Right lobe of liver (tissue), 6 donors: ENCODE measurements around the gene SHF. TPM values are rescaled to one million over a fixed set of nuclear protein-coding genes. Genes with fewer than 3 reads are reported as not detected.
A peak's percentile ranks its signal among the peaks of the same experiment; 100 is the strongest.

Experiments
- ATAC-seq, 4 donors: fragments of 200-7000 bp; cut with Tn5 transposase; one replicate each; pipeline ENCODE4 v1.9.1; 2020; ENCODE audit warnings: mild to moderate bottlenecking in 4 of 4, moderate library complexity in 4 of 4
- DNase-seq, 3 donors: peaks; one replicate each; pipeline ENCODE4 v3.0.0-alpha.2; 2020
- H3K27ac ChIP-seq, 3 donors: fragments of 200-600 bp; one replicate each; pipeline ENCODE4 v1.8.0; 2022
- H3K27me3 ChIP-seq, 2 donors: fragments of 200-600 bp; one replicate each; pipeline ENCODE4 v1.8.0; 2022
- H3K36me3 ChIP-seq, 4 donors: fragments of 200-600 bp; sonication (generic) in 1 of 4; one replicate each; pipeline versions ENCODE4 v1.5.1 to v1.8.0; 2017 to 2022; ENCODE audit warnings: control low read depth in 1 of 4
- H3K4me1 ChIP-seq, 4 donors: fragments of 200-600 bp; sonication (generic) in 1 of 4; one replicate each; pipeline versions ENCODE4 v1.5.1 to v1.8.0; 2017 to 2022; ENCODE audit warnings: control low read depth in 1 of 4
- H3K4me3 ChIP-seq, 3 donors: fragments of 200-600 bp; one replicate each; pipeline ENCODE4 v1.8.0; 2022
- H3K9me3 ChIP-seq, 4 donors: fragments of 200-600 bp; sonication (generic) in 1 of 4; one replicate each; pipeline versions ENCODE4 v1.5.1 to v1.8.0; 2017 to 2022; ENCODE audit warnings: control low read depth in 1 of 4
- POLR2A ChIP-seq: fragments of 450-650 bp; IDR thresholded peaks from one replicate; pipeline ENCODE4 v1.6.1; 2017; ENCODE audit warnings: antibody characterized with exemption, mild to moderate bottlenecking
- WGBS: methylation state at CpG from one replicate; pipeline ENCODE4 v1.1.6; 2018; ENCODE audit warnings: low coverage, low lambda C conversion rate; ENCODE audit not compliant: insufficient coverage; ENCODE audit errors: missing lambda C conversion rate; 5-methylcytosine and 5-hydroxymethylcytosine counted together
- intact Hi-C, 2 donors: fragments of 100-400 bp; cut with DNase I; formaldehyde crosslinking; loops; one replicate each; pipeline versions ENCODE4 v1.11.2 to v1.14.1; 2022
- total RNA-seq, 6 experiments: library from RNA; depleted of rRNA in 2 of 6; stranded (reverse); fragments of >200 nt in 2 of 6; fragmentation: NEBNext Ultra II Directional in 3 of 6; extraction: Animal tissue kit (Norgen Biotek cat#: 25700) in 3 of 6; gene quantifications; one replicate each; pipeline versions ENCODE4 v1.1.0 to v1.2.4, GENCODE V29; 2016 to 2023
- TF ChIP-seq, protein P1 (sequence below), 4 donors: fragments of 200-600 bp in 3 of 4; fragments of 450-650 bp in 1 of 4; IDR thresholded peaks; one replicate each; pipeline versions ENCODE4 v1.5.1 to v1.8.0; 2016 to 2022; ENCODE audit warnings: antibody characterized with exemption in 4 of 4, mild to moderate bottlenecking in 2 of 4
- donor health status: DM: no; HTN: yes; CAD: no.
- donor health status: DM: no; HTN: no; CAD: no.
- donor health status: DM: no; HTN: no; CAD: no.
- donor health status: DM: no; HTN: yes; CAD: no.
- donor health status: DM: no; HTN: yes; CAD: no.

Gene SHF
- total RNA-seq, 6 experiments from 2014 or later, result 12.7 to 23.5 (median 15.1) TPM

DNA sequence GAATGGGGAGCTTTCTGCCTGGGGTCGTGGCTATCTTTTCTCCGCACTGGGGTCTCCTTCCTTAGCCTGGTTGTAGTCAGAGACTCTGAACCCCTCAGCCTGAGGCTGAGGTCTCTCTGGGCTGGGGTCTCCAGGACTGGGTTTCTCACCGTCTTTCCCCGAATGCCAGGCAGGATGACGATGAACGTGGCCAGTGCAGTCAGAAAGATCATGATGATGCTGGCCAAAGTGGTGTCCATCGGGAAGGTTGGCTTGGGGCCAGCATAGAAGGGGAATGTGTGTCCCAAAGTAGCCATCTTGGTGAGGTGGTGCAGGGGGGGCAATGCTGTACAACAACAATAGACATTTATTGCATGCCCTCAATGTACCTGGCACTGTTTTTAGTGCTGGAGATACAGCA is 65.0 kb downstream of the SHF start:
- 63% methylated on average over 4 of the region's 7 CpGs for WGBS
- no peak for ATAC-seq
- H3K27me3 ChIP-seq, result no peaks in the 10 kb centered on the region
- intact Hi-C loops, result no loop called here
- no peak overlapping the region for H3K4me3 ChIP-seq
- peak in 1 of 3 donors; percentile 42 for DNase-seq
- TF ChIP-seq, protein P1, sequence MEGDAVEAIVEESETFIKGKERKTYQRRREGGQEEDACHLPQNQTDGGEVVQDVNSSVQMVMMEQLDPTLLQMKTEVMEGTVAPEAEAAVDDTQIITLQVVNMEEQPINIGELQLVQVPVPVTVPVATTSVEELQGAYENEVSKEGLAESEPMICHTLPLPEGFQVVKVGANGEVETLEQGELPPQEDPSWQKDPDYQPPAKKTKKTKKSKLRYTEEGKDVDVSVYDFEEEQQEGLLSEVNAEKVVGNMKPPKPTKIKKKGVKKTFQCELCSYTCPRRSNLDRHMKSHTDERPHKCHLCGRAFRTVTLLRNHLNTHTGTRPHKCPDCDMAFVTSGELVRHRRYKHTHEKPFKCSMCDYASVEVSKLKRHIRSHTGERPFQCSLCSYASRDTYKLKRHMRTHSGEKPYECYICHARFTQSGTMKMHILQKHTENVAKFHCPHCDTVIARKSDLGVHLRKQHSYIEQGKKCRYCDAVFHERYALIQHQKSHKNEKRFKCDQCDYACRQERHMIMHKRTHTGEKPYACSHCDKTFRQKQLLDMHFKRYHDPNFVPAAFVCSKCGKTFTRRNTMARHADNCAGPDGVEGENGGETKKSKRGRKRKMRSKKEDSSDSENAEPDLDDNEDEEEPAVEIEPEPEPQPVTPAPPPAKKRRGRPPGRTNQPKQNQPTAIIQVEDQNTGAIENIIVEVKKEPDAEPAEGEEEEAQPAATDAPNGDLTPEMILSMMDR (IDR thresholded peaks at IDR 0.05), result no peak
- TF ChIP-seq POLR2A, result no peak
- no peak overlapping the region for H3K27ac ChIP-seq
- no peaks in the 10 kb centered on the region for H3K36me3 ChIP-seq
- H3K9me3 ChIP-seq, result no peaks in the 10 kb centered on the region
- peaks cover 0 to 3% (median 0%) of the 10 kb centered on the region in 4 donors for H3K4me1 ChIP-seq

GRCh38 chr15:45121706-45122417 is 65.9 kb downstream of the SHF start:
- TF ChIP-seq, protein P1 (IDR thresholded peaks at IDR 0.05), result no peak
- no peak for TF ChIP-seq POLR2A
- no peak for DNase-seq
- intact Hi-C loops, result no loop called here

DNA sequence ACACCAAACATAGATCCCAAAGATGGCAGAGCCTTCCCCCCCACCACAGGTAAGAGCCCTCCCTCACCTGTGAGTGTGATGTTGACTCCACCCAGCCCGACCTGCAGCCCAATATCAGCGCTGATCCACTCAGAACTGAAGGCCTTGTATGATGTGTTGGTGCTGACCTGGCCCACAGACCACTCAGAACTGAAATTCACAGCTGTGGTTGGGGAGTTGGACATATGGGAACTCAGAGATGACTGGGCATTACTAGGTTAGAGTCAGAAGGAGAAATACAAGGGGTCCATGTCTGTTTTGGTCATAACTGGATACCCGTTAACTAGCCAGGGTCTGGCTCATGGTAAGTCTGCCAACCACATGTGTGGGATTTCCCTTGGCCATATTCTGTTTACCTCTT is 66.7 kb downstream of the SHF start:
- Histone ChIP-seq H3K9me3 (no peaks in the 10 kb centered on the region), H3K27me3 (peaks cover 4 to 6% of the 10 kb centered on the region in 2 donors), H3K4me1 (peaks cover 0 to 5% (median 2%) of the 10 kb centered on the region in 4 donors), H3K4me3 (no peak overlapping the region), H3K36me3 (no peaks in the 10 kb centered on the region), H3K27ac (no peak overlapping the region)
- intact Hi-C loops, result no loop called here
- no peak for ATAC-seq
- no peak for TF ChIP-seq POLR2A
- TF ChIP-seq, protein P1 (IDR thresholded peaks at IDR 0.05), result no peak
- WGBS, result 100% methylated on average over 1 of the region's 3 CpGs
- no peak for DNase-seq

More at GRCh38 chr15:45121706-45122417, 65.9 kb downstream of the SHF start:
- H3K9me3 ChIP-seq, result no peaks in the 10 kb centered on the region
- ATAC-seq, result peak in 1 of 4 donors; percentile 7
- no peak overlapping the region for H3K27ac ChIP-seq
- no peaks in the 10 kb centered on the region for H3K36me3 ChIP-seq
- 54% methylated on average over 8 of the region's 9 CpGs for WGBS
- no peak overlapping the region for H3K4me3 ChIP-seq
- peaks cover 3 to 4% of the 10 kb centered on the region in 2 donors for H3K27me3 ChIP-seq
- peaks cover 0 to 5% (median 1%) of the 10 kb centered on the region in 4 donors for H3K4me1 ChIP-seq

DNA sequence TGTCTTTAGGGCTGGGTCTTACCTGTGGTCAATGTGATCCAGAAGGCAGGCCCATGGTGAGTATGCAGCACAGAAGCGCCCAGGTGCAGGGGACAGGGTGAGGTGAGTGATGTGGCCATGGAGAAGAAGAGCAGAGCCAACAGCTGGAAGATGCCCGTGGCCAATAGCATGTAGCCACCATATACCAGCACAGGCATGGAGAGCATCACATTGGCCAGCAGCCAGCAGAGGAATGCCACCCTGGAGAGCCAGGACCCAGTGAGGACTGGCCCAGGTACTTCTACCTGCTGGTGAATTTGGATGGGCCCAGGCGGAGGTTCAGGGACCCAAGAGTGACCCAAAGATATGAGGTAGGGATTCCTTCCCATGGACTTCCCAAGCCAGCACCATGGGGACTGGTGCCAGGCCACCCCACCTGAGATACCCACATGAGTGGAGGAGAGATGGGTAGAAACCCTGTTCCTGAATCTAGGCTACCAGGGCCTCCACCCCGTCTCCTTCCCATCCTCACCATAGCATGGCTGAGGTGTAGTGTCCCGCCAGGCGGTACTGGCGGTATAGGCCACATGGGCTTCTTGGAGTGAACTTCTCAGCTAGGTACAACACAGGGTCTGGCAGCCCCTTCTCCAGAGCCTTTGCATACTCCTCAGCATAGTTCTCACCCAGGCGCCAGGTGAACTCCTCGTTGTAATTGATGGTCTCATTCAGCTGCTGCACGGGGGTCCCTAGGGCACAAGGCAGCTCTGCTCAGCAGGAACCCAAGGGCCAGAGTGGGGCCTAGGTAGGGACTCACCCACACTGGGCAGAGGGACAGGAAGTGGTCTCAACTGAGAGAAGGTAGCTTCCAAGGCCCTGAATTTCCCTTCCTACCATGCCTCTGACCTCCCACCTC is 67.4 kb downstream of the SHF start:
- no peaks in the 10 kb centered on the region for H3K9me3 ChIP-seq
- H3K27me3 ChIP-seq, result peaks cover 4 to 6% of the 10 kb centered on the region in 2 donors
- ATAC-seq, result no peak
- DNase-seq, result no peak
- TF ChIP-seq POLR2A, result no peak
- TF ChIP-seq, protein P1 (IDR thresholded peaks at IDR 0.05), result no peak
- H3K4me3 ChIP-seq, result no peak overlapping the region
- WGBS, result 100% methylated on average over 3 of the region's 10 CpGs
- intact Hi-C loops, result no loop called here
- H3K27ac ChIP-seq, result no peak overlapping the region
- peaks cover 0 to 5% (median 2%) of the 10 kb centered on the region in 4 donors for H3K4me1 ChIP-seq
- no peaks in the 10 kb centered on the region for H3K36me3 ChIP-seq
